GM21723 (cell line): ENCODE measurements around the gene IQCM.

ENCODE experiments used
- ATAC-seq: cut with Tn5 transposase; IDR thresholded peaks from one replicate; pipeline ENCODE4 v1.9.1; 2021; ENCODE audit warnings: mild to moderate bottlenecking, moderate library complexity; ENCODE audit not compliant: unreplicated experiment

The IQCM gene, protein sequence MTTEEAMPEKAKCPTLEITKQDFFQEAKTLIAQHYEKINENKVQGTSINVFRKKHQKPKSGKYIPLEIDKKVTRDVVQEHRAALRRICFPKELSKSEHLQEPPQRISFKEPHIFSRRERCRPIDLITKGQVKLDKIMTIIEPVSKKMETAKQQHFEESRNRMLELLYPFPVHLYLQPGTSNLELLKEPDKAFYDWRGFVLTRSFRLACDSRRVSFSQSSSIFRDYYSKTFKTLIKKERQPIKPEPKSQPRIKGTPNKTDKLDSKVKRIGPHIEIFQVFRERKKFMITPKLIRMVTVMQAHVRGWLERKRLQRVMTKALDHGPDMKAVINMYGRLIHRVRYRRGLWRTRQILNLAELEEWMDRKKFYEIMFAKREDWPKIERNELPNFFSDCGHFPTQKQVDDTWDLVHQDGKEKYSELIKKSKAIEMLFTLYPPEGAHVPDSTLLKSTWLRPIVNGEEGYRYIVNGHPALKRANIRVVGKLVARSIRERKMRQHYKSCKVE

DNA sequence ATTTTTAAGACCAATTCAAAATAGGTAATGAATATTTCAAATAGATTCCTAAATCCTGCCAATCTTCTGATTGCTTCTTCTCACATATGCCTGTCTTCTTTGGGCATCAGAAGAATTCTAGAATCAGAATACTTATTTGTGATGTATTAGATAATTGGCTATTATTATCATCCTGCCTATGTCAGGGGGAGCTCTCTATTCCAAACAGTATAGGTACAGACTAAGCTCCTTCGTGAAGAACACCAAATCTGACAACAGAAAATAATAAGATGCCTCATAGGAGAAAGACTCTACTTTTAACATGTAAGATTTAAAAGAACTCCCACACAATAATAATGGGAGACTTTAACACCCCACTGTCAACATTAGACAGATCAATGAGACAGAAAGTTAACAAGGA, at the start of gene IQCM:
TSS of gene IQCM (minus strand) at position 101 of the 400 bp plus-strand sequence. CDS start 73,152 bp downstream, outside the sequence.
- ATAC-seq = no peak

DNA sequence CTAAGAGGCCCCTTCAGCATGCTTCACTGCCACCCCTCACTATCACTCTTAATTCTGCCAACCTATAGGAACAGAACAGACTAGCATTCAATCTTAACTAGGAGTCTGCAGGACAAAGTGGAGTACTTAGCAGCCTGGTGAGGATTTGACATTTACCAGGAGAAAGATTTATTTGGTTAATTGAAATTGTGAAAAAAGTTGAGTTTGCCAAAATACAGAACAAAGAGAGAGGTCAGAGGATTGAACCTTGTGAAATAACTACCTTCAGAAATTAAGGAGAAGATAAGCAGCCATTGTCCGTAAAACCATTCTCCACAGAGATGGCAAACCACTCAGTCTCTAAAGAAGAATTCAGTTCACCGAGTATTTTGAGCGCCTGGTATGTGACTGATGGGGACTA, 41.8 kb upstream of the IQCM start:
- ATAC-seq = no peak

DNA sequence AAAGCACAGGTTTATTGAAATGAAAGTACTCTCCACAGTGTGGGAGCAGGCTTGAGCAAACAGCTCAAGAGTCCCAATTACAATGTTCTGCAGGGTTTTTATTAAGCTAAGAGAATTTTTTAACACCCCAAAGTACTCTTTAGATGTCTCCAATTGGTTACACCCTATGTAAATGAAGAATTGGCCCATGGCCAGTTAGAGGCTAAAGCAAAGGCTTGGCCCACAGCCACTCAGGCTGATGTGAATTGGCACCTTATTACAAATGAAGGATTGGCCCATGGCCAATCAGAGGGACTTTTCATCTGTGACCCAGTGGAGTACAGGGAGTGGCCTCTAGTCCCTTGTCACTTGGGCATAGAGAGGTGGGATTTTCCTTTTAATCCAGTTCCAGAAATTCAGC, 30.1 kb upstream of the IQCM start:
- ATAC-seq = no peak

DNA sequence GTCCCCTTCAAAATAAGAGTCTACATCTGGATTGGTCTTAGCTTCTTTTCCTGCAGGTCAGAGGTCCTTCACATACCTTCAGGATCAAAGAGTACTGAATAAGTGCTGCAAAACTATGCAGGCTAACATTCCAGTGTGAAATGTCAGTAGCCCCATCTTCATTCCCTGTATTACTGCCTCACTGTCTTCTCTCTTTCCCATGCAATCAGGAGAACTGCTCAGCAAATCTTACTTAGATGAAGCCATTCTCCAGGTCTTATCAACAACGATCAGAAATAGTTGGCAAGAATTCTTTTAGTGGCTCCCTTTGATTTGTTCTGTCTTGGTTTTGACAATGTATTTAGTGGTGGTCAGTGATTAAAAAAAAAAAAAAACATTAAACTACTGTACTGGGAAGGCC, 26.0 kb upstream of the IQCM start:
- ATAC-seq = no peak

DNA sequence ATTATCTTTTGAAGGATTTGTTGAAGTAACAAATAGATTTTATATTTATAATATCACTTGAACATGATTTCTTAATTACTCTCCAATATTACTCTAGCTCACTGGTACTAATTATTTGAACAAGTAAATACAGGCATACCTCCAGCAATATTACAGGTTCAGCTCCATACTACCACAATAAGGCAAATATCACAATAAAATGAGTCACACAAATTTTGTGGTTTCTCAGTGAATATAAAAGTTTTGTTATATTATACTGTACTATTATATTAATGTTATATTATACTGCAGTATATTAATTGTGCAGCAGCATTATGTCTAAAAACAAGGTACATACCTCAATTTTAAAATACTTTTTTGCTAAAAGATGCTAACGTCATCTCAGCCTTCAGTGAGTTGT, 22.4 kb upstream of the IQCM start:
- no peak for ATAC-seq

DNA sequence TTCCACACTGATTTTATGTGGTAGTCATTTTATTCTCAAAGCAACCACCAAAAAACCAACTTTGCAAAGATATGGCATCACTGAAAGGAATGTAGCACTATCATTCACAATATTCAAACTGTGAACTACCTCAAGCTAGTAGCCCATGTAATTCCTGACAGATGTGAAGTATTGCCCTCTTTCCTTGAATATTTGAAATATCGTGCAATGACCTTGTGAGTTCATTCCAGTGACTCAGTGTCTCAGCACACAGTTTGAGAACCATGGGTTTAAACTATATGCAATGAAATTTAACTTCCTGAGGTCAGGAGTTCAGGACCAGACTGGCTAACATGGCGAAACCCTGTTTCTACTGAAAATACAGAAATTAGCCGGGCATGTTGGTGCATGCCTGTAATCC, 20.9 kb upstream of the IQCM start:
- ATAC-seq = no peak

DNA sequence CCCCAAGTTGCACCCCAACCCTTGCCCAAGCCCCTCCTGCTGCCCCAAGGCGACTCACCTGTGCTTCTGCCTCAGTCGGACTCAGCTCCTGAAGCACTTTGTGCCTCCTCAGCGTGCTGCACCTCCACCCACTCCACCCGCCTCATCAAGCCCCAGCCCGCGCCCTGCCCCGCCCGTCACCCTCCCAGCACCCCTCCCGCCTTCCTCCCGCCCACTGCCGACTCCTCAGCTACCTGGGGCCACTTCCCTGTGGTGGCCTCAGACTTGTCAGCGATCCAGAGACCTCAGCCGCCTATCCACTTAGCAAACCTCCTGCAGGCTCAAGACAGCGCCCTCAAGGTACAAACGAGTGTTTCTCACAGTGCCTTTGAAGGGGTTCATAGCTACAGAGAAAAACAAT, 19.6 kb upstream of the IQCM start:
- ATAC-seq = no peak

DNA sequence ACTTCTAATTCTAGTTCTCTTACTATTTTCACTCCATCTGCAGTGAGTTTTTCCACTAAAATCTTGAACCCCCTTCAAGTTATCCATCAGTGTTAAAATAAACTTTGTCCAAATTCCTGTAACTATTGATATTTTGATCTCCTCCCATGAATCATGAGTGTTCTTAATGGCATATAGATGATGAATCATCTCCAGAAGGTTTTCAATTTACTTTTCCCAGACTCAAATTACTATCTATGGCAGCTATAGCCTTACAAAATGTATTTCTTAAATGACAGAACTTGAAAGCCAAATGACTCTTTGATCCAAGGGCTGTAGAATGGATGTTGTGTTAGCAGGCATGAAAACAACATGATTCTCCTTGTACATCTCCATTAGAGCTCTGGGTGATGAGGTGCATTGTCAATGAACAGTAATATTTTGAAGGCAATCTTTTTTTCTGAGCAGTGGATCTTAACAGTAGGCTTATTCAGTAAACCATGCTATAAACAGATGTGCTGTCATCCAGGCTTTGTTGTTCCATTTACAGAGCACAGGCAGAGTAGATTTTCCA, 16.1 kb upstream of the IQCM start:
- no peak for ATAC-seq

DNA sequence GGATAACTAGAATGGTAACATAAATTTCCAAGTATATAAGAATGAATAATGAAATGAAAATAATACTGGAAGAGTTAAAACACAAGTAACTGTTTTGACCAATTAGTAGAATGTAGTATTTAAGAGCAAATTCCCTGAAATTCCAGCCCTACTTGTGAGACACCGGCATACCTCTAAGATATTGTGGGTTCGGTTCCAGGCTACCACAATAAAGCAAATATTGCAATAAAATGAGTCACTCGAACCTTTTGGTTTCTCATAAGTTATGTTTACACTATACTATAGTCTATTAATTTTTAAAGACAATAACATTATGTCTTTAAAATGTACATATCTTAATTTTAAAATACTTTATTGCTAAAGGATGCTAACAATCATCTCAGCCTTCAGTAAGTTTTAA, 15.2 kb upstream of the IQCM start:
- no peak for ATAC-seq

DNA sequence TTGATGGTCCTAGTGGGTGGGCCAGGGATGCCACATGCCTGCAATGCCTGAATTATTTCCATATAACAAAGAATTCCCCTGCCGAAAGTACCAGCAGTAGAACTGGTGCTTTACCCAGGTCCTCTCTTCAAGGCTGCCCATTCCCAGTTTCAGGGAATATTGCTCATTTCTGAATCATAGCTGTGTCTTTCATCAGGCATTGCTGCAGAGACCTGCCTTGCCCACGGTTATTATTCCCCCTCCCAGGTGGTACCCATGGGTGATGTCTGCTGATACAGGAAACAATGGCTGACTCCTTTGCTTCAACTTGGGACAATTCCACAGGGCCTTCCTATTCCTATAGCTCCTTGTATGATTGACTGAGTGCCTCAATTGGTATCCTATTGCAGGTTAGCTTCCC, 9.7 kb upstream of the IQCM start:
- no peak for ATAC-seq

DNA sequence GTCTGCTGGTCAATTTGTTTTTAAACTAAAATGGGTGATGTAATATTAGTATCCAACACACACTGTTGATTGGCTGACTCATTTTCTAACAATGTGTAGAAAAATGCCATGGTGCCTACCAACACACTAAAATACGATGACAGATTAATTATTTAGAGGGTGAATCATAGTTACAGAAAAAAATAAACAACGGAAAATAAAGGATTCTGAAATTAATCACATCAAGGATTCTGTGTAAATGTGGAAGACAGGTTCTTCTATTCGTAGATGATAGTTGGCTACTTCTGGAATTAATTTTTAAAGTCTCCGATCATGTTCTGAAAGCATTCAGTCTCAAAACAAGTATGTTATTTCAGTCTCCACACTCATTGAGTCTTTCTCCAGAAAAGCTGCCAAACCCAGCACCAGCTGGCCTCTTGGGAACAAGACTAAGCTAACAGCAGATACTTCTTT, 8.2 kb upstream of the IQCM start:
- no peak for ATAC-seq

DNA sequence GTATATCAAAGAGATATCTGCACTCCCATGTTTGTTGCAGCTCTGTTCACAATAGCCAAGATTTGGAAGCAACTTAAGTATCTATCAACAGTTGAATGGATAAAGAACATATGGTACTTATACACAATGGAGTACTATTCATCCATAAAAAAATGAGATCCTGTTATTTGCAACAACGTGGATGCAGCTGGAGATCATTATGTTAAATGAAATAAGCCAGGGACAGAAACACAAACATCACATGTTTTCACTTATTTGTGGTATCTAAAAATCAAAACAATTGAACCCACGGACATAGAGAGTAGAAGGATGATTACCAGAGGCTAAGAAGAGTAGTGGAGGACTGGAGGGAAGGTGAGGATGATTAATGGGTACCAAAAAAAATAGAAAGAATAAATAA, 14.2 kb downstream of the IQCM start:
- no peak for ATAC-seq

DNA sequence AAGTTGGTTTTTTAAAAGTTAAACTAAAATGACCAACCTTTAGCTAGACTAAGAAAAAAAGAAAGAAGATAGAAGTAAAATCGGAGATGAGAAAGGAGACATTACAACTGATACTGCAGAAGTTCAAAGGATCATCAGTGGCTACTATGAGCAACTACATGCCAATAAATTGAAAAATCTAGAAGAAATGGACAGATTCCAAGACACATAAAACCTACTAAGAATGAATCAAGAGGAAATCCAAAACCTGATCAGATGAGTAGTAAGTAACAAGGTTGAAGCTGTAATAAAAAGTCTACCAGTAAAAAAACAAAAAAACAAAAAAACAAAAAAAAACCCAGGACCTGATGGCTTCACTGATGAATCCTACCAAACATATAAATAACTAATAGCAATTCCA, 16.1 kb downstream of the IQCM start:
- no peak for ATAC-seq

DNA sequence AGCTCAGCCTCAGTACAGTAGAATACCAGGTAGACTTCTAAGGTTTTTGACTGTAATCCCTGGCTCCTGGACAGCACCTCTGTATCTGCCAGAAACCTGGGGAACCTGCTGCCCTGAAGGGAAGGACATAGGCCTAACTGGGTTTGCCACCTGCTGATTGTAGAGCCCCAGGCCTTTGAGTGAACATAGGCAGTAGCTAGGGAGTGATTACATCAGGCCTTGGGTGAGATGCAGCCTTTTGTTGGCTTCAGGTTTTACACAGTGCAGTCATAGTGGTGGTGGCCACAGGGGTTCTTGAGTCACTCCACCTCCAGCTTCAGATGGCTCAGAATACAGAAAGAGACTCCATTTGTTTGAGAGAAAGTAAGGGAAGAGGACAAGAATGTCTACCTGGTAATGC, 19.3 kb downstream of the IQCM start:
- ATAC-seq = no peak

DNA sequence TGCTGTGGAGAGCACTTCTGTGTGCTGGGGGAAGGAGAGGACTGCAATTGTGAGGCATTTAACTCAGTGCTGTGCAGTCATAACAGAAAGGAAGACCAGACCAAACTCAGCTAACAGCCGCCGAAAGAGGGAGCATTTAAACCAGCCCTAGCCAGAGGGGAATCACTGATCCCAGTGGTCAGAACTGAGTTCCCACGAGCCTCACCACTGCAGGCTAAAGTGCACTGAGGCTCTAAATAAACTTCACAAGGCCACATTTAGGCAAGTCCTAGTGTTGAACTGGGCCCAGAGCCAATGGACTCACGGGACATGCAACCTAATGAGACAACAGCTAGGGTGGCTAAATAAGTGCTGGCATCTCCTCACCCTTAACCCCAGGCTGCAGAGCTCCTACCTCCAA, 20.4 kb downstream of the IQCM start:
- ATAC-seq = no peak

DNA sequence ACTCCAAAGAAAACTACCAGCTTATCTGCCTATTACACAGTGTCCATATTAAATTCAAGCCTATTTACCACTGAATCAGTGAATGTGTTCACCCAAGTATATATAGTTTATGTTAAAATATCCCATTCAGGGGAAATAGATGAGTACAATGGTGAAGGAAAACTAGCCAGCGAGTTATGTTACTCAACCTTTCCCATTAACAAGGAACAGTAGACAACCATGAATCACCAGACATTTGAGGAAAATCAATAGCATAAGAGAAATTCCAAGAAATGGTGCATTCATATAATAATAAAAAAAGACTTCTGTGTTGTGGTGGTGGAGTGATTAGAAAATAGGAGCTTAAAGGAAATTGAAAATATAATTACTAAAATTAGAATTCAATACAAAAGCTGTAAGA, 21.3 kb downstream of the IQCM start:
- no peak for ATAC-seq

DNA sequence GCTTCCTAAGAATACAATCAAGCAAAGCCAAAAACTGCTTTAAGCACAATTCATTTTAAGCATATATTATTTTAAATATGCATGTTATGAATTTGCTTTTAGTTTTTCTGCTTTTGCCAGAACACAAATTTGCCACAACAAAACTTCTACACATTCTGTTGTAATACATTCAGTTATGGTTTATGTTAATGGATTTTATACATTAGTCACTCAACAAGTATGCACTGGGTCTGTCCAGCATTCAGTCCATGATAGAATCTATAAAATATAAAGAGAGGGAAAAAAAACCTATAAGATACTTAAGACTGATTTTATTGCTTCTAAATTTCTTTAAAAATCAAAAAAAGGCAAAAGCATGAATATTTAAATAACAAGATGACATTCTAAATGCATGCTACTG, 22.2 kb downstream of the IQCM start:
- ATAC-seq = no peak

DNA sequence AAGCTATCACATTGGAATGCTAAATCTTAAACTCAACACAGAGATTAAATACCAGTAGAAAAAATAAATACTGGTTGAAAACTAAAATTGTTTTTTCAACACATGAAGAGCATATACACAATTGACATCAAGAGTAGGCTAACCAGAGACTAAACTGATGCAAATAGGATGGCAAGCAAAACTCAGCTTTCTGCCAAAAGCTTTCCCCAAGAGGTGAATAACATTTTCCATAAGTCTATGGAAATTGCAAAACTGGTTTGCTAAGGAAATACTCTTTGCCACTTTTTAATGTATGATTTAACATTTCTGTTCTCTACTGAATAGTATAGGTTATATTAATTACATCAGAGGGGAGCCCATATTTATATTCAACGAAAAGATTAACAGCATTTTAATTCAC, 23.8 kb downstream of the IQCM start:
- ATAC-seq = no peak

DNA sequence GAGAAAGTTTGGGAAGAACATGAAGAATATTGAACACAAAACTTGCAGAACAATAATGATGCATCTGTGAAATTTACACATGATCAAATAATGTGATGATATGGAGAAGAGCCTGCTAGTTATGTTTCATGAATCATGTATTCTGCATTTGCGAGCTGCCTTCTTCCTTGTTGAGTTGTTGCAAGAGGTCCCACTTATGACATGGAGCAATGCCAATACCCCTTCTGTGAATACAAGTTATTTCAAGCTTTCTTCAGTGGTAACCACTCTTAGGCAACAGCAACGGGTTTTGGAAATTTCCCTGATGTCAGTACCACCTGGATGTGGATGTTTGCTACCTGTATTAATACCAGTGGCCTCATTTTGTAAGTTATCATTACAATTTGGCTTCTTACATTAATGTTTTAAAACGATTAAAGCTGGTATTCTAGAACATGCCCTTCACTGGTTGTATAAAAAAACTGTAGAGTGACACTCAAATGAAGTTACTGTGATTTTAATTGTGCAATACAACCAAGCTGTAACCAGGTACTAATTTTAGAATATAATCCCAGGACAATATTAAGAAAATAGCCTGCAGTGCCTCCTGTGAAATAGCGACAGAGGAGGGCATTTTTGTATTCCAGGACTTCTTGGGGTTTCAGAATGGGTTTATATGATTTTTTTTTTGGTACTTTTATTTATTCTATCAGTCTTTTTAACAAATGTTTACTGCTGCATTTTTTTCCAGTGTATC, 25.3 kb downstream of the IQCM start:
- ATAC-seq = no peak

DNA sequence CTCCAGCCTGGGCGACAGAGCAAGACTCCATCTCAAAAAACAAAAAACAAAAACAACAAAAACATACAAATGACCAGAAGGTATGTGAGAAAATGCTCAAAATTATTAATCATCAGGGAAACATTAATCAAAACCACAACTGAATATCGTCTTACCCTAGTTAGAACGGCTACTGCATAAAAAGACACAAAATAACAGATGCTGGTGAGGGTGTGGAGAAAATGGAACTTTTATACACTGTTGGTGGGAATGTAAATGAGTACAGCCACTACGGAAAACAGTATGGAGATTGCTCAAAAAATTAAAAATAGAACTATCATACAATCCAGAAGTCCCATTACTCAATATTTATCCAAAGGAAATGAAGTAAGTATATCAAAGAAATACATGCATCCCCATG, 27.3 kb downstream of the IQCM start:
- no peak for ATAC-seq

DNA sequence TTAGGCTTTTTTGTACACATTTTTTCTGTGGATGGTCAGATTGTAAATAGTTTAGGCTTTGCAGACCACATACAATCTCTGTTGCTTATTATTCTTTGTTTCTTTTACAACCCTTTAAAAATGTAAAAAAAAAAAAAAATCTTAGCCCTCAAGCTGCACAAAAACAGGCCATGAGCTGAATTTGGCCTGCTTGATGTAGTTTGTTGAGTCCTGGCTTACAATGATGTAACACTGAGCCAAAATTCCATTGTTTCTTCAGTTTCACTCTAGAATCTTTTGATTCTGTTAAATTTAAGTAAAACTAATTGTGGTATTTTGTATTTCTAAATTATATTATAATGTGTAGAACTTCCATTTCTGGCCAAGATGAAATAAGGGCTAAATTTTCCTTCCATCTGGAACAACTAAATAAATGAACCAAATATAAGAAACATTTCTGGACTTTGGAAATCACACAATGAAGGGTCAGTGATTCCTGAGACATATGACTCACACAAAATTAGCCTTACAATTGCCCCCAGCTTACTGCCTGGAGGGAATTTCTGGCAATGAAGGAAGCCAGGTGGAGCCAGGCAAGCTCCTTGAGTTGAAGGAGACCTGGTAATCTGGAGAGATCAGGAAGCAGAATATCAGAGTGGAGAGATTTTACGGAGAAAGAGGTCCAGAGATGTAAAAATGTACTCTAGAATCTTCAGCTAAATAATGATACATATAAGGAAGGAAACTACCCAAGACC, 29.8 kb downstream of the IQCM start:
- ATAC-seq = no peak
